NCI-H2171 (cell line): ENCODE measurements around the gene CTRB1.
"Not testable (repeated sequence)": the region's sequence is repeated elsewhere in the genome, so short reads cannot be mapped to it uniquely, and the experiment has no call there.

Experiments used
- DNase-seq: peaks from one replicate; lab custom pipeline; 2025; lab: John Stamatoyannopoulos, UW

CTRB1 gene

DNA sequence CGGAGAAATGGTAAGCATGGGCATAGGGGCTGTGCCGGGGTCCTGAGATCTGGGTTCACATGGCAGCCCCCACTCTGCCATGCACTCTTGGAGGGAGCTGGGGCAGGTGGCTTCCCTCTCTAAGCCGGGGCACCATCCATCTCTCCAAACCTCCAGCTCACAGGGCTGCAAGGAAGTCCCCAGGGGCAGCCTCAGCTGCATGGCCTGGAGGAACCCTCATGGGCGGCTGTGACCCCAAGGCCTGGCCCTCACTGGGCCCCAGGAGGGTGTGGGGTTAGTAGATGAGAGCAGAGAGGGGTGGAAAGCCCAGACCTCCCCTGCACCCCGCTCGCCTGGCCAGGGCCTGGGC is 14.4 kb upstream of the CTRB1 start:
- no peak for DNase-seq

DNA sequence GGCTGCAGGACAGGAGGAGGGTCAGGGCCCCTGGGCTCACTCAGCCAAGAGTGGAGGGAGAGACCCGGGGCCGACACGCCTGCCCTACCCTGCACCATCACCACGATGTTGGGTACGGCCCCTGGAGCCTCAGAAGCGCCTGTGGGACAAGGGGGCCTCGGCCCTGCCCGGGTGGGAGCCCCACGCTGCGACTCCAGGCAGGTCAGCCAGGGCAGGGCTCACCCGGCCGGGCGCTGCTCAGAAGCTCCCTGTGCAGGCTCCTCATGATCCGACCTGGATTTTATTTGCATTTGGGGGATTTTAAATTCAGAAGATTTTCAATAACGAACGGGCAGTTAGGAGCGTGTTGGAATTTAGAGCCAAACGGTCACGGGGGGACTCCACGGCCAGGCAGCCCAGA is 13.9 kb upstream of the CTRB1 start:
- not testable (repeated sequence) for DNase-seq

DNA sequence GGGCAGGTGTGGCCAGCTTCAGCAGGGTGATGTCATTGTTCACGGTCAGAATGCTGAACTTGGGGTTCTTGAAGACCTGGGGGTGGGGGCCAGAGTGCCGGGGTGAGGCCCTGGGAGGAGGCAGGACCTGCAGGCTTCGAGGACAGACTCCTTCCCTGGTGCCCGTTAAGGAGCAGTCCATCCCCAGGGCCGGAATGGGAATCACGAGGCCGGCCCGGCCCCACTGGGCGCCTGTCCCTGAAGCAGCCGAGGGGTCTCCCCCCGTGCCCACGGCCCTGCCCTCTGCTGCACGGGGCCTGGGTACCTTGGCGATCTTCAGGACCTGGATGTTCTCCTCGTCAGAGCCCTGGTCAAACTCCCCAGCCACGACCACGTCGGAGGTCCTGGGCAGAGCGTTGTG is 13.3 kb upstream of the CTRB1 start:
- not testable (repeated sequence) for DNase-seq

DNA sequence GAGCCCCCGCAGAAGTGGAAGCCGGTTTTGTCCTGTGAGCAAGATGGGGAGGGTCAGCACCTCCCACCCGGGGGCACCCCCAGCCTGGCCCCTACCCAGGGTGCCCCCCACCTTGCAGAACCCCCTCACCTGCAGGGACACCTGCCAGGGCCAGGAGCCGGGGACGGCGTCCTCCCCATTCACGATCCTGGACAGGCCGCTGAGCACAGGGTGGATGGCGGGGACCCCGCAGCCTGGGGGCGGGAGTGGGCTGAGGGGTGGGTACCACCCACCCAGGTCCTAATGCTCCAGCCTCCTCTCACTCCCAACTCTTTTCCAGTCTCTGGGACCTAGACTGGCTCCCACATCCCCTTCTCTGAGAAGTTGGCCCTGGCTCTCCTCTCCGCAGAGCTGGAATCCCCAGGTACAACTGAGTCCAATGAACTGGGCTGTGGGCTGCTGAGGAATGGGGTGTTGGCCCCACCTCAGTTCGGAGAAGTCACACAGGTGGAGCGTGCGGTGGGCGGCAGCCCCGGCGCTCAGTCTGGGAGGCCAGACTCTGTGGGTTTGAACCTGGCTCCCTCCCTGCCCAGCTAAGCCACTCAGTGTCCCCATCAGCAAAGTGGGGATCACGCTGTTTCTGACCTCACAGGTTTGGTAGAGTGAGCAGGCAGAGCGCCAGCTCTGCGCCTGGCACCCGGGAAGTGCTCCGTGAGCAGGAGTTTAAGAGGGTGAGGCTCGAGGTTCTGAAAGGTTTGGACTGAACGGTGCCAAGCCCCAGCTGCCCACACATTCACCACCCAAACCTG is 12.6 kb upstream of the CTRB1 start:
- not testable (repeated sequence) for DNase-seq

DNA sequence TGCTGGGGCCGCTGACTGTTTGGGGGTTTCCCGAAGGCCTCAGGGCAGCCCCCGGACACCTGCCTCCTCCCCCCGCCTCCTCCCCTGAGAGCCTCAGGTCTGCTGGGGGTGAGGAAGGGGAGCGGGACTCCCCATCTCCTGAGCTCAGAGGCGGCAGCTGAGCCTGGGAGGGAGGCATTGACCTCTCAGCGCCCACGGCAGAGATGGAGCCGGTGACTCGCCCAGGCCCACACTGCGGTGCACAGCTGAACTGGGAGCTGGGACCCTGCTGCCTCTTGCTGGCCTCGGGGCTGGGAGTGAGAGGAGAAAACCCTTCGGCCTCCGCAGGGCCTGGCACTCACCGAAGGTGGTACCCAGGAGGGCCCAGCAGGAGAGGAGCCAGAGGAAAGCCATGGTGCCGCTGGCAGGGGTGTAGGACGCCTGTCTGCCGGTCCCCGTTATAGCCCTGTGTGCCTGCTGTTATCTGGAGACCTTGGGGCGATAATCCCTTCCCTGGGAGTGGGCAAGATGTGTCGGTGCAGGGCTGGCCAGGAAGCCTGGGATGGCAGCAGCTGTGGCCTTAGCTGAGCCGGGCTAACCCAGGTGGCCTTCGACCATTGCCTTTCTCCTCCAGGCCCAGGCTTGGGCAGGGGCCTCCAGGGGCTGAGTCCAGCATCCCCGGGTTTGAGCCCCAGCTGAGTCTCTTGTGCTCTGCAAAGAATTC is 11.9 kb upstream of the CTRB1 start, which contains the start of gene CTRB2:
TSS of gene CTRB2 (minus strand) at position 413 of the 703 bp plus-strand sequence. CDS start at position 393, 20 bp downstream.
- DNase-seq = no peak

DNA sequence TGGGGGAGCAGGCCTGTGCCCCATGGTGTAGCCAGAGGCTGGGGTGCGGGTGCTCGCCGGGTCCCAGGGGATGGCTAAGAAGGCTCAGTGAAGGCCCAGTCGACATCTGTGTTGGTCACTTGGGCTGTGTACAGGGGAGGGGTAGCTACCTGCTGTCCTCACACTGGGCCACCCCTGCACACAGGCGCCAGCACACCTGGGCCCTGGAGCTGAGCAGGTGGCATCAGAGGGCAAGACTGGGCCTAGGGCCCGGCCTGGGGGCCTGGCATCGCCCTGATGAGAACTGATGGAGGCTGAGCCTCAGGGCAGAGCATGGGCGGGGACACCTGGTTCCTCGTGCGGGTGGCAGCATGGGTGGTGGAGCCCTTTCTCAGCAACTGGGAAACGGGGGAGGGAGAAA is 11.0 kb upstream of the CTRB1 start:
- no peak for DNase-seq

DNA sequence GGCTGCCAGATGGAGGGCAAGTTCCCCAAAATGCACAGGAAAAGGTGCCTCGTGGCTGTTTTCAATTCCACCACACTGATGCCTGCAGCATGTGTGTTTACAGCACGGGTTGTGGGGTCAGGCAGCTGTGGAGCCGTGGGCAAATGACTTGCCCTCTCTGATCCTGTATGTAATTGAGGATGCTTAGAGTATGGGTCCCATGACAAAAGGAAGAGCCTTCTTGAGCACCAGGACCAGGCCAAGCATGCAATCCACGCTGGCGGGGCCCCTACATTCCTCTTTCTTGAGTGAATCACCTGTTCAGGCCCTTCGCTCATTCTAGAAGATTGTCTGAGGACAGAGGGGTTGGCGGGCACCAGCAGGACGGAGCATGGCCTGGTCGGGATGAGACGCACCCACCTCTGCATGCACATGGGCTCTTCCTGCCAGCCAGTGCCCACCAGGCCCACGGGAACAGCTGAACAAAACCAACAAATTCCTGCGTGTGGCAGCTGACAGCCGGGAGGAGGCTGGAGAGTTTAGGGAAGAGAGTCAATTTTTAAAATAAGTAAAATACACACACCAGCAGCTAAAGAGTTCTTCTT is 10.5 kb upstream of the CTRB1 start:
- DNase-seq = no peak

DNA sequence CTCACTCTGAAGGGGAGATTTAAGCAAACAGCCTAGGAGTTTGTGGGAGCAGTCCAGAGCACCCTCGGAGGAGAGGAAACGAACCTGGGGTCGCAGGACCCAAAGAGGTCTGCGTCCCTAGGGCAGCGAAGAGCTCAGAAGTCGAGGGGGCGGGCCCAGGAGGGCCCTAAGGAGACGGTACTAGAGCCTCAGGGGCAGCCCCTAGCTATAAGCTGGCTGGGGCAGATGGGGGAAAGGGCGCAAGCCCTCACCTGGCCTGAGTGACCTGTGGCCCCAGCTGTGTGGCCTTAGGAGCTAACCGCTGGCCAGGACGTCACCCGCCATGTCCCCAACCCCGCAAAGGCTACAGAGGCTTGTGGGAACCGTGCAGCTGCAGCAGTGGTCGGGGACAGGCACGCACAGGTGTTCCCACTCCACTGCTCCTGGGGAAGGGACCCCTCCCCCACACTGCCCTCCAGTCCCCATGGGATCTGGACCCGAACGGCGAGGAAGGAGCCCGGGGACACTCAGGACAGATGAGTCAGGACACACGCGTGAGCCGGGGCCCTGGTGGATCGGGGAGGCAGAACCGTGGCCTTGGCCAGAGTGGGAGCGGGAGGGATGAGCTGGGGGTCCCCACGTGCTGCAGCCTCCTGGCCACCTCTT is 9.8 kb upstream of the CTRB1 start:
- DNase-seq = no peak

DNA sequence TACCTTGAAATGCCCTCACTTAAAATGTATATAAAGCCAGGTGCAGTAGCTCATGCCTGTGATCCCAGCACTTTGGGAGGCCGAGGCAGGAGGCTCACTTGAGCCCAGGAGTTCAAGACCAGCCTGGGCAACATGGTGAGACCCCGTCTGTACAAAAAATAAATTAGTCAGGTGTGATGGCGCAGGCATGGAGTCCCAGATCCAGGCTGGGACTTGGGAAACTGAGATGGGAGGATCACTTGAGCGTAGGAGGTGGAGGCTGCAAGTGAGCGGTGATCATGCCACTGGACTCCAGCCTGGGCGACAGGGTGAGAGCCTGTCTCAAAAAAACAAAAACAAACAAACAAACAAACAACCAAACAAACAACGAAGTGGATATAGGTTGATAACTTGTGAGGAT is 9.3 kb upstream of the CTRB1 start:
- DNase-seq = not testable (repeated sequence)

DNA sequence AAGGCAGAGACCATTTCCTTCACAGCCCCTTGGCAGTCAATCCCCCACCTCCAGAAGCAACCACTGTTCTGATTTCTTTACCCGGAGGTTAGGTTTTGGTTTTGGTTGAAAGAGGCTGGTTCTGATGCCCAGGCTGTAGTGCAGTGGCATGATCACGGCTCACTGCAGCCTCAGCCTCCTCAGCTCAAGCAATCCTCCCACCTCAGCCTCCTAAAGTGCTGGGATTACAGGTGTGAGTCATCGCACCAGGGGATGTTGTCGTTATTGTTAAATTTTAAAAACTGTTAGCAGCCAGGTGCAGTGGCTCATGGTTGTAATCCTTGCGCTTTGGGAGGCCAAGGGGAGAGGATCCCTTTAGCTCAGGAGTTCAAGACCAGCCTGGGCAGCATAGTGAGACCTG is 8.8 kb upstream of the CTRB1 start:
- DNase-seq = no peak

DNA sequence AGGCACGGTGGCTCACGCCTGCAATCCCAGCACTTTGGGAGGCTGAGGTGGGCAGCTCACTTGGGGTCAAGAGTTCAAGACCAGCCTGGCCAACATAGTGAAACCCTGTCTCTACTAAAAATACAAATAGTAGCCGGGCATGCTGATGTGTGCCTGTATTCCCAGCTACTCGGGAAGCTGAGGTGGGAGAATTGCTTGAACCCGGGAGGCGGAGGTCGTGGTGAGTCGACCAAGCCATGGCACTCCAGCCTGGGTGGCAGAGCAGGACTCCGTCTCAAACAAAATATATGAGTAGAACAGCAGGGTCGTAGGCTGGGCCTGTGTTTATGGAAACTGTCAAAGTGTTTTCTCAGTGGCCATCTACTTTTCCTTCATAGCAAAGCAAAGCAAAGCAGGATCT is 7.5 kb upstream of the CTRB1 start:
- not testable (repeated sequence) for DNase-seq

DNA sequence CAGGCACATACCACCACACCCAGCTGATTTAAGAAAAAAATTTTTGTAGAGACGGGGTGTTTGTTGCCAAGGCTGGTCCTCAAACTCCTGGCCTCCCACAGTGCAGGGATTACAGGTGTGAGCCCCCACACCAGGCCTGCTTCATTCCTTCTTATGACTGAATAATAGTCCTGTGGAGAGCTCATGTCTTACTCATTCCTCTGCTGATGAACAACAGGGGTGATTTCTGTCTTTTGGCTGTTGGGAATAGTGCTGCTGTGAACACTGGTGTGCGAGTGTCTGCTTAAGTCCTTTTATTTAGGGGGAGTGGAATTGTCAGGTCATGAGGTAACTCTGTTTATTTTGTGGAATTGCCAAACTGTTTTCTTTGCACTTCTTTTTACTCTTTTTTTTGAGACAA is 2.7 kb upstream of the CTRB1 start:
- DNase-seq = no peak

DNA sequence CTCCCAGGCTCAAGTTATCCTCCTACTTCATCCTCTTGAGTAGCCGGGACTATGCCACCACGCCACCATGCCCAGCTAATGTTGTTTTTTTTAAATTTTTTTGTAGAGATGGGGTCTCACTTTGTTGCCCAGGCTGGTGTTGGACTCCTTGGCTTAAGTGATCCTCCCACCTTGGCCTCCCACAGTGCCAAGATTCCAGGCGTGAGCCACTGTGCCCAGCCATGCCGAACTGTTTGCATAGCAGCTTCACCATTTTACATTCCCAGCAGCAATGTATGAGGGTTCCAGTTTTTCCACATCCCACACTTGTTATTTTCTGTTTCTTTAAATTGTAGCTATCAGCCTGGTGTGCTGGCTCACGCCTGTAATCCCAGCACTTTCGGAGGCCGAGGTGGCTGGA is 2.2 kb upstream of the CTRB1 start:
- no peak for DNase-seq

DNA sequence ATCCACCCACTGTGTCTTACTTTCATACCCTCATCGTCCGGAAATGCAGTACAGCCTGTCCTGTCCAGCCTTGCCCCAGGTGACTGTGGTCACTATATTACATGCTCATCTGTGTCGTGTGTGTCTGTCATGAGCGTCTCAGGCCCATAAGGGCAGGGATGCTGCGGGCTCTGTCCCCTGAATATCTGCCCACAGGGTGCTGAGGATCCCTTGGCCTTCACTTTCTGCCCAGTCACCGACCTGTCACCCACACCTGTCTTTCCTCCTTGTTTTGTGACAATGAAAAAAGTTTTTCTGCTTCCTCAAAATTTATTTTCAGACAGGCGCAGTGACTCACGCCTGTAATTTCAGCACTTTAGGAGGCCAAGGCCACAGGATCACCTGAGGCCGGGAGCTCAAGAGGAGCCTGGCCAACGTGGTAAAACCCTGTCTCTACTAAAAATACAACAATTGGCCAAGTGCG is 1.4 kb upstream of the CTRB1 start:
- DNase-seq = no peak

DNA sequence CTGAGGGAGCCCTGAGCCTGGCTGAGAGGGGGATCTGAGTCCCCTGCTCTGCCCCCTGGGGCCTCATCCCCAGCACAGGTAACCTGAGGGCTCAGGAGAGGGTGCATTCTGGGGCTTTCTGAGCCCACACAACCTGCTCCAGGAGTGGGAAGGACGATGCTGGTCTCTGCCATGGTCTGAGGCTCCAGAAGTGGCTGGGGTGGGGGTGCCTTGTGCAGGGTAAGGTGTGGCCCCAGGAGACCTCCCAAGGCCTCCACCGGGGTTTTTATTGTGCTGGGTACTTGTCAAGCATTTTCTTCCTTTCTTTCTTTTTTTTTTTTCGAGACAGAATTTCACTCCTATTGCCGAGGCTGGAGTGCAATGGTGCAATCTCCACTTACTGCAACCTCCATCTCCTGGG is 300 bp downstream of the CTRB1 start:
- no peak for DNase-seq

DNA sequence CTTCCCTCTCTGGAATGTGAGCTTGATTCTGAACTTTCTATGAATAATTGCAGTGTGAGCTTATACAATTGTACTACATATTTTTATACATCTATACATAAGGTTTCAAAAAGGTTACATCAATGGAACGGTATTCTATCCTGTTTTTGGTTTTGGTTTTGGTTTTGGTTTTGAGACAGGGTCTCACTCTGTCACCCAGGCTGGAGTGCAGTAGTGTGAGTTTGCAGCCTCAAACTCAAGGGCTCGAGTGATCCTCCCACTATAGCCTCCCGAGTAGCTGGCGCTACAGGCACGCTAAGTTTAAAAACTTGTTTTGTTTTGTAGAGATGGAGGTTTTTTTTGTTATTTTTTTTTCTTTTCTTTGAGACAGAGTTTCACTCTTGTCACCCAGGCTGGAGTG is 1.1 kb downstream of the CTRB1 start:
- no peak for DNase-seq

DNA sequence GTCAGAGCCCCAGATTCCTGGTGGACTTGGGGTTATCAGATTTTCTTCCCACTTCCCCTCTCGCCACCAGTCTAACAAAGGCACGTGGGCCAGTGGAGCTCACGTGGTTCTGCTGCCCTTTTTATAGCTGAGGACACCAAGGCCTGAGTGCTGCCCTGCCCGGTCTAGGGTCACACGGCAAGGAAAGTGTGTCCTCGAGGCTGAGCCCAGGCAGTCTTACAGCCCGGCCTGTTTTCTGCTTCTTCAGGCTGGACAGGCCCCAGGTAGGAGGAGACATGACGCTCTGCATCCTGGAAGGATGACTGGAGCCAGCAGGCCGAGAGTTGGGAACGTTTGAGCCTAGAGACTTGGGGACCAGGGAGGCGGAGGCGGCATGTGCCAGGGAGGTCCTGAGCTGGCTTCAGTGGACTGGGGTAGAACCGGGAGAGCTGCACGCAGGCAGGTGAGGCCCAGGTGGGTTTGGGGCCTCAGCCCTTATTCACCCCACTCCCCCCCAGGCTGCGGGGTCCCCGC is 3.5 kb downstream of the CTRB1 start:
- no peak for DNase-seq

DNA sequence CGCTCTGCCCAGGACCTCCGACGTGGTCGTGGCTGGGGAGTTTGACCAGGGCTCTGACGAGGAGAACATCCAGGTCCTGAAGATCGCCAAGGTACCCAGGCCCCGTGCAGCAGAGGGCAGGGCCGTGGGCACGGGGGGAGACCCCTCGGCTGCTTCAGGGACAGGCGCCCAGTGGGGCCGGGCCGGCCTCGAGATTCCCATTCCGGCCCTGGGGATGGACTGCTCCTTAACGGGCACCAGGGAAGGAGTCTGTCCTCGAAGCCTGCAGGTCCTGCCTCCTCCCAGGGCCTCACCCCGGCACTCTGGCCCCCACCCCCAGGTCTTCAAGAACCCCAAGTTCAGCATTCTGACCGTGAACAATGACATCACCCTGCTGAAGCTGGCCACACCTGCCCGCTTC is 4.3 kb downstream of the CTRB1 start:
- DNase-seq = not testable (repeated sequence)

DNA sequence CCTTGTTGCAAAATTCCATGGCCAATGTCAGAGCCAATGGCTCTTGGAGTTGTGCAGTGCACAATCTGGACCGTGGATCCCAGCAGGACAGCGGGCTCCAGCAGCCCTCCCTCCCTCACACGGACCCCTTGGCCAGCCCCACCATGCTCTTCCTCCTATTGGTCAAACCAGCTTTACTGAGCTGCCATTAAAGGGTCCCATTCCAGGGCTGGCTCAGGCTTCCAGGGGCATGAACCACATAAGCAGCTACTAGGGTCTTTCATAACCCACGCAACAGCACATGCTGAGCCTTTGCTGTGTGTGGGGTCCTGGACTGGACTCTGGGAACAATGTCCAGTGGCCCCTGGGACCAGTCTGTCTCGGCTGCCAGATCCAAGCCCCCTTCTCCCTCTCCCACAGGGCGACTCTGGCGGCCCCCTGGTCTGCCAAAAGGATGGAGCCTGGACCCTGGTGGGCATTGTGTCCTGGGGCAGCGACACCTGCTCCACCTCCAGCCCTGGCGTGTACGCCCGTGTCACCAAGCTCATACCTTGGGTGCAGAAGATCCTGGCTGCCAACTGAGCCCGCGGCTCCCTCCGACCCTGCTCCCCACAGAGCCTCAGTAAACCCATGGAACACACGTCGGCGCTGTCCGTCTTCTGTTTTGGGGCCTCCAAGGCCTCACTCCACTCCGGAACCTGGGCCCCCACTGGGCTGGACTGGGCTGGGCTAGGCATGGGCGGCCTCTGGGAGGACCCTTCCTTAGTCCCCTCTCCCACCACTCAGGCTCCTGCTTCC is 5.7 kb downstream of the CTRB1 start:
- DNase-seq = no peak

DNA sequence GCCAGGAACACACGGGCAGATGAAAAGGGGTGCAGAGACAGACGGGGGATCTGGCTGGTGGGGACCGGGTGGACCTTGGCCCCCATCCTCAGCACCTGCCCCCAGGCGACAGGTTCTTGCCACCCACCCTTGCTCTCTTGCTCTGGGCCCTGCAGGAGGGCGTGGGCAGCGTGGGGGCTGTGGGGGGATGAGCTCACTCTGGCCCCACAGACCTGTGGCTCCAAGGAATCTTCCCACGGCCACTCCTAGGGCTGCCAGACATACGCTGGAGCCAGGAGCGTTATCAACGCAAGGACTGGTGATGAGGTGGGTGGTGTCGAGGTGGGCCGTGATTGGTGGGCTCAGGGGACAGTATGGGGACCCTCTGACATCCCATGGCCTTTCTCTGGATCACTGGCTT is 6.3 kb downstream of the CTRB1 start:
- DNase-seq = no peak

DNA sequence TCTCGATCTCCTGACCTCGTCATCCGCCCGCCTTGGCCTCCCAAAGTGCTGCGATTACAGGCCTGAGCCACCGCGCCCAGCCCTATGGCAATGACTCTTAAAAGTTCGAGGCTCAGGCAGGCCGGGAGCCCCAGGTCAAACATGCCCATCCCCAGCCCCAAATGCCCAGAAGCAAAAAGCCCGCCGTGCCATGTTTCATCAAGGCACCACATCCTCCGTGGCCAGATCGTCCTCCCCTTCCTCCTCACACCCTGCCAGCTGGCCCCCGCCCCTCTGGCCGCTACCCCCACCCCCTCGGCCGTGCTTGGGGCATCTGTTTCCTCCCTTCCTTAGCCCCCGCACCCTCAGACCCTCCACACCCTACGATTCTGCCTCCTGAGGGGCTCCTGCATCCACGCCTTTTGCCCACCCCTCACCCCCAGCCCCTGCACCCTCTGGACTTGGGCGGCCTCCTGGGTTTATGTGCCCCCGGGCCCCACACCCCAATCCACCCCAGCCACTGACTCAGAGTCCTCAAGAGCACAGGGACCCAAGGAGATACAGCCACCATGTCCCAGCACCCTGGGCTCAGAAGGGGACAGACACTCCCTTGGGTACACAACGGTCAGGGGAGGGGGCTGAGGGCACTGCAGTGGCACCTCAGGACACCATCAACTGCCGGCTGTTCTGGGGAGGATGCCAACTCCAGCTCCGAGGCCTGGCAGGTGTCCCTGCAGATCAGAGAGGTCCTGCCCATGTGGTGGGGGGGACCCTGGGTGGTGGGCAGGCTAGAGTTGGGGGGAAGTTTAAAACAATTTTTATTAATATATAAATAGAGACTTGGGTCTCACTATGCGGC is 7.1 kb downstream of the CTRB1 start:
- DNase-seq = no peak
